Measurements from ENCODE around the gene SUSD1. TPM values are rescaled to one million over a fixed set of nuclear protein-coding genes. Genes with fewer than 3 reads are reported as not detected.
"Not testable (repeated sequence)": the region's sequence is repeated elsewhere in the genome, so short reads cannot be mapped to it uniquely, and the experiment has no call there.

Gene SUSD1
- total RNA-seq, 4 donors from 2014 or later: 22.7 to 83.0 (median 24.7) TPM

- Histone ChIP-seq H3K27me3 (no peaks in the 10 kb centered on the region), H3K36me3 (no peaks in the 10 kb centered on the region), H3K4me3 (no peak overlapping the region), H3K27ac (peak overlapping the region in 1 of 4 donors; percentile 14), H3K9me3 (peaks cover 0 to 6% of the 10 kb centered on the region in 2 donors), H3K4me1 (peaks cover 0 to 8% (median 3%) of the 10 kb centered on the region in 4 donors)
- in situ Hi-C loops (cut with MboI; ENCODE audit: low pct_ligation_motif_present in 1 of 4, low pct_unique_long_range_greater_than_20kb in 1 of 4, low sequenced_read_pairs in 3 of 4) (no loop called here), intact Hi-C loops (cut with DNase I; ENCODE audit: low total_unique reads) (no loop called here)
- 62 to 72% methylated on average over 3 to 4 of the region's 4 CpGs for WGBS, 2 donors (ENCODE audit: low coverage in 1 of 2)
- TF ChIP-seq POLR2AphosphoS5 (IDR thresholded peaks at IDR 0.05): no peak
- TF ChIP-seq EP300 (IDR thresholded peaks at IDR 0.05; ENCODE audit: low read depth): no peak
- no peak for TF ChIP-seq POLR2A (IDR thresholded peaks at IDR 0.05)
- TF ChIP-seq CTCF (IDR thresholded peaks at IDR 0.05): no peak
- DNase-seq: peak; percentile 44
These were observed 39.4 kb downstream of the SUSD1 start for GRCh38 chr9:112135706-112136105.

GRCh38 chr9:112133806-112134205 lies 41.3 kb downstream of the SUSD1 start:
- WGBS, 2 donors (ENCODE audit: low coverage in 1 of 2): 76 to 88% methylated on average over 1 of the region's 1 CpG
- not testable (repeated sequence) for H3K27me3 ChIP-seq

GRCh38 chr9:112132356-112132755 lies 42.7 kb downstream of the SUSD1 start:
- in situ Hi-C loops (cut with MboI; ENCODE audit: low pct_ligation_motif_present in 1 of 4, low pct_unique_long_range_greater_than_20kb in 1 of 4, low sequenced_read_pairs in 3 of 4): no loop called here
- TF ChIP-seq CTCF (IDR thresholded peaks at IDR 0.05): no peak
- TF ChIP-seq POLR2AphosphoS5 (IDR thresholded peaks at IDR 0.05): no peak
- TF ChIP-seq POLR2A (IDR thresholded peaks at IDR 0.05): no peak
- TF ChIP-seq EP300 (IDR thresholded peaks at IDR 0.05; ENCODE audit: low read depth): no peak
- Histone ChIP-seq H3K4me1 (peaks cover 0 to 20% (median 6%) of the 10 kb centered on the region in 4 donors), H3K9me3 (peaks cover 0 to 6% of the 10 kb centered on the region in 2 donors), H3K27ac (no peak overlapping the region), H3K36me3 (no peaks in the 10 kb centered on the region), H3K4me3 (no peak overlapping the region), H3K27me3 (no peaks in the 10 kb centered on the region)
- no peak for DNase-seq
- intact Hi-C loops (cut with DNase I; ENCODE audit: low total_unique reads): no loop called here
- whole genome bisulfite sequencing, 2 donors (ENCODE audit: low coverage in 1 of 2): 97 to 100% methylated on average over 1 to 3 of the region's 3 CpGs

More at GRCh38 chr9:112133806-112134205, 41.3 kb downstream of the SUSD1 start:
- DNase-seq; H3K36me3 ChIP-seq; H3K4me1 ChIP-seq; H3K9me3 ChIP-seq; H3K27ac ChIP-seq; intact Hi-C loops (cut with DNase I; ENCODE audit: low total_unique reads); H3K4me3 ChIP-seq; in situ Hi-C loops (cut with MboI; ENCODE audit: low pct_ligation_motif_present in 1 of 4, low pct_unique_long_range_greater_than_20kb in 1 of 4, low sequenced_read_pairs in 3 of 4): not testable (repeated sequence)

- H3K9me3 ChIP-seq: peaks cover 0 to 6% of the 10 kb centered on the region in 2 donors
- in situ Hi-C loops (cut with MboI; ENCODE audit: low pct_ligation_motif_present in 1 of 4, low pct_unique_long_range_greater_than_20kb in 1 of 4, low sequenced_read_pairs in 3 of 4) (no loop called here), intact Hi-C loops (cut with DNase I; ENCODE audit: low total_unique reads) (no loop called here)
- no peak for DNase-seq
- H3K4me3 ChIP-seq: no peak overlapping the region
- no peaks in the 10 kb centered on the region for H3K36me3 ChIP-seq
- H3K27me3 ChIP-seq: no peaks in the 10 kb centered on the region
- H3K4me1 ChIP-seq: peaks cover 0 to 19% (median 6%) of the 10 kb centered on the region in 4 donors
- H3K27ac ChIP-seq: peak overlapping the region in 1 of 4 donors; percentile 10
- TF ChIP-seq POLR2AphosphoS5 (IDR thresholded peaks at IDR 0.05) (no peak), CTCF (IDR thresholded peaks at IDR 0.05) (no peak), POLR2A (IDR thresholded peaks at IDR 0.05) (no peak), EP300 (IDR thresholded peaks at IDR 0.05; ENCODE audit: low read depth) (no peak)
- 78% methylated on average over 5 of the region's 5 CpGs; no CpG with 5 or more reads in 1 of the 2 donors for WGBS, 2 donors (ENCODE audit: low coverage in 1 of 2)
These were observed 44.1 kb downstream of the SUSD1 start for GRCh38 chr9:112130997-112131396.

- DNase-seq: no peak
- Histone ChIP-seq H3K4me3 (no peak overlapping the region), H3K9me3 (peaks cover 0 to 6% of the 10 kb centered on the region in 2 donors), H3K36me3 (no peaks in the 10 kb centered on the region), H3K27me3 (no peaks in the 10 kb centered on the region), H3K27ac (peak overlapping the region in 1 of 4 donors; percentile 10), H3K4me1 (peaks cover 0 to 17% (median 3%) of the 10 kb centered on the region in 4 donors)
- intact Hi-C loops (cut with DNase I; ENCODE audit: low total_unique reads) (no loop called here), in situ Hi-C loops (cut with MboI; ENCODE audit: low pct_ligation_motif_present in 1 of 4, low pct_unique_long_range_greater_than_20kb in 1 of 4, low sequenced_read_pairs in 3 of 4) (no loop called here)
- TF ChIP-seq EP300 (IDR thresholded peaks at IDR 0.05; ENCODE audit: low read depth): no peak
- TF ChIP-seq POLR2AphosphoS5 (IDR thresholded peaks at IDR 0.05): no peak
- TF ChIP-seq POLR2A (IDR thresholded peaks at IDR 0.05): no peak
- TF ChIP-seq CTCF (IDR thresholded peaks at IDR 0.05): no peak
- WGBS, 2 donors (ENCODE audit: low coverage in 1 of 2): 86% methylated on average over 2 of the region's 2 CpGs; no CpG with 5 or more reads in 1 of the 2 donors
These were observed 44.8 kb downstream of the SUSD1 start for GRCh38 chr9:112130347-112130746.

Measured in transverse colon (tissue), 4 donors.